T follicular helper cell (primary cell): Measurements from ENCODE around the gene NOA1.
"Not testable (repeated sequence)": the region's sequence is repeated elsewhere in the genome, so short reads cannot be mapped to it uniquely, and the experiment has no call there.

ENCODE experiments used
- DNase-seq: peaks from one replicate; pipeline ENCODE4 v3.0.0-alpha.2; 2020; ENCODE audit warnings: low read depth

The NOA1 gene

GRCh38 chr4:56958111-56958517 is 19.3 kb downstream of the NOA1 start:
- no peak for DNase-seq

DNA sequence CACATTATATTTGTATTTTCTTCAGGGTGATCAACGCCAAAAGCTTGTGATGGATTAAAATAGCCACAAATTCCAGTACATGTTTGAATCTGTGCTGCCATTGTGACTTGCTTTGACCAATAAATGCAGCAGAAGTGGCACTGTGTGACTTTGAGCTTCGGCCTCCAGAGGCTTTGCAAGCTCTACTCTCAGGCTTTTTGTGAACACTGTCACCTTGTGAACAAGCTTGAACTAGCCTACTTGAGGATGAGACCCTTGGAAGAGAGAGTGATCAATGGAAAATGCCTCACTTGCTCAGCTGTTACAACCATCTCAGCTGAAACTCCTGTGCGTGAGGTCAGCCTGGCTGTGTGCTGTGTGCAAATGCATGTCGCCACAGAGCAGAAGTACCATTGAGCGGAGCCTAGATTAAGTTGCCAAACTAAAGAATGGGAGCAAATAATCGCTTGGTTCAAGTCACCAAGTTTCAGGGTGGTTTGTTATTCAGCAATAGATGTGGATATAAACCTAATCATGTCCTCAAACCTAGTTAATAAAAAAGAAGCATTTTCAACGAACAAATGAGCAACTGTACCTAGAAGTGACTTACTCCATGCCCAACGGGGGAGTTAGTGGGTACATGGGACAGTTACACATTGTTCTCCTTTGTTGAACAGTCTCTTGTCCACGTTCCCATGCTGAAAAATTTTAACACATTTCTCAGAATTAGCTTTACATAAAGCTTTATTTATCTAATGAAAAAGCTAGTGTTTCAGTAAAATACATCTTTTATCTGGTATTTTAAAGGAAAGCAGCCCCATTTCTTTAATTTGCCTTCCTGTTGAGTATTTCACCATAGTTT is 23.5 kb downstream of the NOA1 start:
- DNase-seq: no peak

- DNase-seq: no peak
Measured at GRCh38 chr4:56941403-56941802, 36.0 kb downstream of the NOA1 start.

- DNase-seq: no peak
Measured at GRCh38 chr4:56940971-56941370, 36.4 kb downstream of the NOA1 start.

GRCh38 chr4:56940403-56940802 is 37.0 kb downstream of the NOA1 start:
- DNase-seq: no peak

DNA sequence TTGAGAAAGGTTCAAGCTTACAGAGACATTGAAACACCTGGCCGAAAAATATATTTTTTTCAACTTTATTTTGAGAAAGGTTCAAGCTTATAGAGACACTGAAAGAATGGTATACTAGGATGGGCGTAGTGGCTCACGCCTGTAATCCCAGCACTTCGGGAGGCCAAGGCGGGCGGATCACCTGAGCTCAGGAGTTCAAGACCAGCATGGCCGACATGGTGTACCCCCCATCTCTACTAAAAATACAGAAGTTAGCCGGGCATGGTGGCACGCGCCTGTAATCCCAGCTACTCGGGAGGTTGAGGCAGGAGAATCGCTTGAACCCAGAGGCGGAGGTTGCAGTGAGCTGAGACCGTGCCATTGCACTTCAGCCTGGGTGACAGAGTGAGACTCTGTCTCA is 37.6 kb downstream of the NOA1 start:
- not testable (repeated sequence) for DNase-seq

GRCh38 chr4:56937262-56937661 is 40.1 kb downstream of the NOA1 start:
- no peak for DNase-seq

GRCh38 chr4:56931924-56932323 is 45.5 kb downstream of the NOA1 start:
- no peak for DNase-seq

GRCh38 chr4:56930638-56931037 is 46.8 kb downstream of the NOA1 start:
- no peak for DNase-seq

DNA sequence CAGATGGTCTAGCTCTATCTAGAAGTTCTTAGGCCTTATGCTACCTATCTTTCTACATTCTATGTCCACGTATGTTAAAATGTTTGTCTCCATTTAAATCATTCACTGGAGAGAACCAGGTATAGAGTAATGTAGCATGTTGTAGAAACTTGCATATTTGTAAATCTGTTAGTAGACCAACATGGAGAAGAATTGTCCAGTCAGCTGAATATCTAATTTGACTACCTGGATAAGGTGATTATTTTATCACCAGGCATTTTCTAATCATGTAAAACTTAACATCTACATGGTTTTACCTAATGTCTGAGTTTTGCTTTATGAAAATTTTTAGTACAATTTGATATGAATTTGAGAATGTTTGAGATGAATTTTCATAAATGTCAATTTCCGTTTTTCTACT is 50.2 kb downstream of the NOA1 start:
- DNase-seq: no peak

- DNase-seq: not testable (repeated sequence)
Measured at GRCh38 chr4:56914977-56915376, 62.4 kb downstream of the NOA1 start.

GRCh38 chr4:56914336-56914735 is 63.1 kb downstream of the NOA1 start:
- DNase-seq: no peak
